AG09319 (cell line): ENCODE data around the gene NLK.
"Not testable (repeated sequence)": the region's sequence is repeated elsewhere in the genome, so short reads cannot be mapped to it uniquely, and the experiment has no call there.

ENCODE experiments used
- DNase-seq: peaks from one replicate; pipeline ENCODE4 v3.0.0-alpha.2; 2010; ENCODE audit warnings: low read depth; ENCODE audit errors: extremely low read depth
- CTCF ChIP-seq: IDR thresholded peaks from 2 replicates; pipeline ENCODE4 v1.5.1; 2011; ENCODE audit warnings: low read depth, mild to moderate bottlenecking, inconsistent platforms, low read length, moderate library complexity

The NLK gene

GRCh38 chr17:28240688-28241340 is 198.3 kb downstream of the NLK start:
- no peak for TF ChIP-seq CTCF
- no peak for DNase-seq

GRCh38 chr17:28242791-28243190 is 200.3 kb downstream of the NLK start:
- no peak for TF ChIP-seq CTCF
- DNase-seq: no peak

DNA sequence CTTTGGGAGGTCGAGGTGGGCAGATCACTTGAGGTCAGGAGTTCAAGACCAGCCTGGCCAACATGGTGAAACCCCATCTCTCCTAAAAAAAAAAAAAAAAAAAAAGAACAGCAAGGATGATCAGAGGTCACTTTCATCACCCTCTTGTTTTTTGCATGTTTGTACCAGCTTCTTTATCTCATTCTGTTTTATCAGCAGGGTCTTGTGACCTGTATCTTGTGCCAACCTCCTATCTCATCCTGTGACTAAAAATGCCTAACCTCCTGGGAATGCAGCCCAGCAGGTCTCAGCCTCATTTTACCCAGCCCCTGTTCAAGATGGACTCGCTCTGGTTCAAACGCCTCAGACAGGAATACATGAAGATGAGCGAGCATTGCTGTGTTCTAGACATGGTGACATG is 200.8 kb downstream of the NLK start:
- DNase-seq: not testable (repeated sequence)

- no peak for TF ChIP-seq CTCF
- no peak for DNase-seq
These were observed 202.0 kb downstream of the NLK start for GRCh38 chr17:28244446-28244845.
